Measurements from ENCODE around the gene SETD6.
"Not testable (repeated sequence)": the region's sequence is repeated elsewhere in the genome, so short reads cannot be mapped to it uniquely, and the experiment has no call there.

SETD6 gene

DNA sequence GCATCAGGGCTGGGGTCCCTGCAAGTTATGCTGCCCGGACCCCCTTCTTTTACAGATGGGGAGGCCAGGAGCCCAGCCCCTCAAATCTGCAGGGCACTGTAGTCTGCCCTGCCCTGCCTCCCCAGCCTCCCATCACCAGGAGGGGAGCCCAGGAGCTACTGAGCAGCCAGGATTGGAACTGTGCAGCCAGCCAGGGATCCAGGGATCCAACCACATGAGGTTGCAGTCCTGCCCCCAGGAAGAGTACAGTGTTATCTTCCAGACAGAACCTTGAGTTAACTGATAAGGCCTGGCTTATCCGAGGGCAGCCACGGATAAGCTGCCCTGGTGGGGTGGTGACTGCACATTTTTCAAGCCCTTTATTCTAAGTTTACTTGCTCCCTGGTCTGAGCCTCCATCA is 26.8 kb upstream of the SETD6 start:
- Histone ChIP-seq H3K9me3 (ENCODE audit: low read length) (no peaks in the 10 kb centered on the region), H3K9ac (ENCODE audit: low read length) (no peak overlapping the region), H3K9me2 (ENCODE audit: low read depth, low read length) (no peaks in the 10 kb centered on the region), H3K27ac (ENCODE audit: low read depth, low read length, poor library complexity, severe bottlenecking) (no peak overlapping the region), H3K4me2 (ENCODE audit: low read length) (no peak overlapping the region), H3F3A (ENCODE audit: insufficient read depth, low read length) (no peaks in the 10 kb centered on the region), H3K27me3 (ENCODE audit: insufficient read depth, low read length) (no peaks in the 10 kb centered on the region), H3K4me3 (ENCODE audit: low read depth, low read length, poor library complexity, severe bottlenecking) (no peak overlapping the region), H3K4me1 (ENCODE audit: insufficient read depth, low read length, severe bottlenecking) (peaks cover 3% of the 10 kb centered on the region), H4K20me1 (ENCODE audit: insufficient read depth, low read length) (no peaks in the 10 kb centered on the region), H2AFZ (ENCODE audit: low read length) (no peak overlapping the region), H3K79me2 (ENCODE audit: insufficient read depth, low read length) (no peaks in the 10 kb centered on the region), H3K36me3 (ENCODE audit: insufficient read depth, low read length) (no peaks in the 10 kb centered on the region)
- no peak for TF ChIP-seq EZH2 (IDR thresholded peaks at IDR 0.05; ENCODE audit: borderline replicate concordance, low read length)
- TF ChIP-seq, protein P1, sequence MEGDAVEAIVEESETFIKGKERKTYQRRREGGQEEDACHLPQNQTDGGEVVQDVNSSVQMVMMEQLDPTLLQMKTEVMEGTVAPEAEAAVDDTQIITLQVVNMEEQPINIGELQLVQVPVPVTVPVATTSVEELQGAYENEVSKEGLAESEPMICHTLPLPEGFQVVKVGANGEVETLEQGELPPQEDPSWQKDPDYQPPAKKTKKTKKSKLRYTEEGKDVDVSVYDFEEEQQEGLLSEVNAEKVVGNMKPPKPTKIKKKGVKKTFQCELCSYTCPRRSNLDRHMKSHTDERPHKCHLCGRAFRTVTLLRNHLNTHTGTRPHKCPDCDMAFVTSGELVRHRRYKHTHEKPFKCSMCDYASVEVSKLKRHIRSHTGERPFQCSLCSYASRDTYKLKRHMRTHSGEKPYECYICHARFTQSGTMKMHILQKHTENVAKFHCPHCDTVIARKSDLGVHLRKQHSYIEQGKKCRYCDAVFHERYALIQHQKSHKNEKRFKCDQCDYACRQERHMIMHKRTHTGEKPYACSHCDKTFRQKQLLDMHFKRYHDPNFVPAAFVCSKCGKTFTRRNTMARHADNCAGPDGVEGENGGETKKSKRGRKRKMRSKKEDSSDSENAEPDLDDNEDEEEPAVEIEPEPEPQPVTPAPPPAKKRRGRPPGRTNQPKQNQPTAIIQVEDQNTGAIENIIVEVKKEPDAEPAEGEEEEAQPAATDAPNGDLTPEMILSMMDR (IDR thresholded peaks at IDR 0.05; ENCODE audit: low read length) = no peak

DNA sequence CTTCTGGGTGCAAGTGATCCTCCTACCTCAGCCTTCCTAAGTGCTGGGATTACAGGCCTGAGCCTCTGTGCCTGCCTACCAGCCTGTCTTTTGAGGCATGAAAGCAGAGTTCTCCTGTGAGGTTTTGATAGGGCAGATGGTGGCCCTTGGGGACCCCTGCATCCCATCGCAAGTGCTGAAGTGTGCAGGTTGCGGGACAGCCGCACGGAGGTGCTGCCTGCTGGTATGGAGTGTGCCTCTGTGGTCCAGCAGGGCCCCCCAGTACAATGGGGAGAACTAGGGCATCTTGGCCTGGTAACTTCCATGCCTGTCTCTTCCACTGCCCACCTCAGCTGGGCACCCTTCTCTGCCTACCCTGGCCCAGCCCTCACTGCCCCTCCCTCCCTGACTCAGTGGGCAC is 25.3 kb upstream of the SETD6 start:
- no peaks in the 10 kb centered on the region for H3K9me3 ChIP-seq (ENCODE audit: low read length)
- H4K20me1 ChIP-seq (ENCODE audit: insufficient read depth, low read length) = no peaks in the 10 kb centered on the region
- no peaks in the 10 kb centered on the region for H3K36me3 ChIP-seq (ENCODE audit: insufficient read depth, low read length)
- no peaks in the 10 kb centered on the region for H3K79me2 ChIP-seq (ENCODE audit: insufficient read depth, low read length)
- no peak overlapping the region for H3K9ac ChIP-seq (ENCODE audit: low read length)
- H3K4me1 ChIP-seq (ENCODE audit: insufficient read depth, low read length, severe bottlenecking) = peaks cover 3% of the 10 kb centered on the region
- H3K27me3 ChIP-seq (ENCODE audit: insufficient read depth, low read length) = no peaks in the 10 kb centered on the region
- H3K4me2 ChIP-seq (ENCODE audit: low read length) = no peak overlapping the region
- H3K27ac ChIP-seq (ENCODE audit: low read depth, low read length, poor library complexity, severe bottlenecking) = no peak overlapping the region
- no peak overlapping the region for H3K4me3 ChIP-seq (ENCODE audit: low read depth, low read length, poor library complexity, severe bottlenecking)
- no peaks in the 10 kb centered on the region for H3K9me2 ChIP-seq (ENCODE audit: low read depth, low read length)
- H3F3A ChIP-seq (ENCODE audit: insufficient read depth, low read length) = no peaks in the 10 kb centered on the region
- TF ChIP-seq, protein P1 (IDR thresholded peaks at IDR 0.05; ENCODE audit: low read length) = no peak
- TF ChIP-seq EZH2 (IDR thresholded peaks at IDR 0.05; ENCODE audit: borderline replicate concordance, low read length) = no peak
- no peak overlapping the region for H2AFZ ChIP-seq (ENCODE audit: low read length)

DNA sequence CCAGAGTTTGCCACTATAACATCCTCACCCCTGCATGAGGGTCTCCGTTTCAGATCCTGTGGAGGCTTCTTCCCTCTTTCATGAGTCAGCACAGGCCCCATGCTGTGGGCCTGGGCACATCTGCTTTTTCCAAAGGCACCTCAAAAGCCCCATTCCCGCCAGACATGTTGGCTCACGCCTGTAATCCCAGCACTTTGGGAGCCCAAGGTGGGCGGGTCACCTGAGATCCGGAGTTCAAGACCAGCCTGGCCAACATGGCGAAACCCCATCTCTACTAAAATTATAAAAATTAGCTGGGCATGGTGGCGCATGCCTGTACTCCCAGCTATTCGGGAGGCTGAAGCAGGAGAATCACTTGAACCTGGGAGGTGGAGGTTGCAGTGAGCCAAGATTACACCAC is 24.8 kb upstream of the SETD6 start:
- not testable (repeated sequence) for H3K9me2 ChIP-seq (ENCODE audit: low read depth, low read length); H3K9me3 ChIP-seq (ENCODE audit: low read length); H3K4me1 ChIP-seq (ENCODE audit: insufficient read depth, low read length, severe bottlenecking); H3K36me3 ChIP-seq (ENCODE audit: insufficient read depth, low read length); H4K20me1 ChIP-seq (ENCODE audit: insufficient read depth, low read length); H3K79me2 ChIP-seq (ENCODE audit: insufficient read depth, low read length); H2AFZ ChIP-seq (ENCODE audit: low read length); H3K9ac ChIP-seq (ENCODE audit: low read length); H3K27ac ChIP-seq (ENCODE audit: low read depth, low read length, poor library complexity, severe bottlenecking); H3K4me2 ChIP-seq (ENCODE audit: low read length); H3K4me3 ChIP-seq (ENCODE audit: low read depth, low read length, poor library complexity, severe bottlenecking); H3F3A ChIP-seq (ENCODE audit: insufficient read depth, low read length); H3K27me3 ChIP-seq (ENCODE audit: insufficient read depth, low read length)

DNA sequence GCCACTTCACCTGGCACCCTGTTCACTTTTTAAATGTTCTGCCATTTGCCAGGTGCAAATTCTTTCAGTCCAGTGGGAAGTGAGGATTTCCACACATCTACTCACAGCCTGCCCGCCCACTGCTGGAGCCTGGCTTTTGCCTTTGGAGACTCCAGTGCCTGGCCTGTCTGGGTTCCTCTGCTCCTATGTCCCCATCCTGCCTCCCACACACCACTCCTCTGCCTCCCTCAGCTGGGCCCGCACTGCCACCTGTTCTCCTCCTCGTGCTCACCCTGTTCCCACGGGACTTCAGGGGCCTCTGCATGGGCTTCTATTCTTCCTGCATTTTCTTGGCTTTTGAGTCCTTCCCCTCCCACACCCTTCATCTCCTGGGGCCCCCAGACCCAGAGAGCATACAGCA is 23.3 kb upstream of the SETD6 start:
- Histone ChIP-seq H3K79me2 (ENCODE audit: insufficient read depth, low read length) (no peaks in the 10 kb centered on the region), H3K27me3 (ENCODE audit: insufficient read depth, low read length) (no peaks in the 10 kb centered on the region), H3F3A (ENCODE audit: insufficient read depth, low read length) (no peaks in the 10 kb centered on the region), H3K27ac (ENCODE audit: low read depth, low read length, poor library complexity, severe bottlenecking) (no peak overlapping the region), H3K4me1 (ENCODE audit: insufficient read depth, low read length, severe bottlenecking) (peaks cover 3% of the 10 kb centered on the region), H3K4me3 (ENCODE audit: low read depth, low read length, poor library complexity, severe bottlenecking) (no peak overlapping the region), H2AFZ (ENCODE audit: low read length) (no peak overlapping the region), H4K20me1 (ENCODE audit: insufficient read depth, low read length) (no peaks in the 10 kb centered on the region), H3K4me2 (ENCODE audit: low read length) (no peak overlapping the region), H3K9me2 (ENCODE audit: low read depth, low read length) (no peaks in the 10 kb centered on the region), H3K36me3 (ENCODE audit: insufficient read depth, low read length) (no peaks in the 10 kb centered on the region), H3K9me3 (ENCODE audit: low read length) (no peaks in the 10 kb centered on the region), H3K9ac (ENCODE audit: low read length) (no peak overlapping the region)
- TF ChIP-seq, protein P1 (IDR thresholded peaks at IDR 0.05; ENCODE audit: low read length) = no peak
- TF ChIP-seq EZH2 (IDR thresholded peaks at IDR 0.05; ENCODE audit: borderline replicate concordance, low read length) = no peak
